Epithelial cell of alveolus of lung (primary cell): ENCODE measurements around the gene NEDD4. TPM values are rescaled to one million over a fixed set of nuclear protein-coding genes. Genes with fewer than 3 reads are reported as not detected.

Experiments used
- total RNA-seq: library from RNA; depleted of rRNA; stranded (reverse); fragments of >200 nt; gene quantifications from 2 replicates; pipeline ENCODE4 v1.2.1, GENCODE V29; 2015

Gene NEDD4
- 19.0 and 19.9 TPM in 2 replicates for total RNA-seq

GRCh38 chr15:55993111-55993803, at the start of gene NEDD4:
Gene NEDD4, minus strand, starts transcription at chr15:55993612. Its CDS starts 57 bp downstream, at chr15:55993555.

